GM12801 (cell line): ENCODE measurements around the gene PNPLA7.

Experiments
- TF ChIP-seq, protein P1 (sequence below): IDR thresholded peaks from one replicate; pipeline ENCODE4 v1.5.1; 2011; ENCODE audit warnings: control low read depth; ENCODE audit not compliant: insufficient read length; ENCODE audit errors: extremely low read depth

The PNPLA7 gene

DNA sequence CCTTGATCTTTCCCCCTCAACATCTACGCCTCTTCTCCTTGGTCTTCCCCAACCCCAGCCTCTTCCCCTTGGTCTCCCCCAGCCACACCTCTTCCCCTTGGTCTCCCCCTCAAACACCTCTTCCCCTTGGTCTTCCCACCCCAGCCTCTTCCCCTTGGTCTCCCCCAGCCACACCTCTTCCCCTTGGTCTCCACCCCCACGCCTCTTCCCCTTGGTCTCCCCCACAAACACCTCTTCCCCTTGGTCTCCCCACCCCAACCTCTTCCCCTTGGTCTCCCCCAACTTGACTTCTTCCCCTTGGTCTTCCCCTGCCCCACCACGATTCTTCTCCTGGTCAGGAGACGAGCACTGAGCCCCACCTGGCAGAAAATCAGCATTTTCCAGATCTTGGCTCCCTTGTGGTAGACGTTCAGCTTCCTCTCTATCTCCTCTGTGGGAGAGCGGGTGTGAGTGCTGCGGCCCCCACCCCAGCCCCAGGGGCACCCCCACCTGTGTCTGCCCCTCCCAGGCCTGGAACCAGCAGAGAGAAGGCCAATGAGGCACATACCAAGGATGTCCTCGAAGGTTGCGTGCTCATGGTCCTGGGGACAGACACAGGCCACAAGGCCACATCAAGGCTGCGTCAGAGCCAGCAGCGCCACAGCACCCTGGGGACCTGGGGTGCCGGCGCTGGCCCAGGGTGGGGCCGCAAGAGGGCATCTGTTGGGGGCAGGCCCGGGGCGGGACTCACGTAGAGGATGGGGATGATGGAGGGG is 98.0 kb downstream of the PNPLA7 start:
- TF ChIP-seq, protein P1, sequence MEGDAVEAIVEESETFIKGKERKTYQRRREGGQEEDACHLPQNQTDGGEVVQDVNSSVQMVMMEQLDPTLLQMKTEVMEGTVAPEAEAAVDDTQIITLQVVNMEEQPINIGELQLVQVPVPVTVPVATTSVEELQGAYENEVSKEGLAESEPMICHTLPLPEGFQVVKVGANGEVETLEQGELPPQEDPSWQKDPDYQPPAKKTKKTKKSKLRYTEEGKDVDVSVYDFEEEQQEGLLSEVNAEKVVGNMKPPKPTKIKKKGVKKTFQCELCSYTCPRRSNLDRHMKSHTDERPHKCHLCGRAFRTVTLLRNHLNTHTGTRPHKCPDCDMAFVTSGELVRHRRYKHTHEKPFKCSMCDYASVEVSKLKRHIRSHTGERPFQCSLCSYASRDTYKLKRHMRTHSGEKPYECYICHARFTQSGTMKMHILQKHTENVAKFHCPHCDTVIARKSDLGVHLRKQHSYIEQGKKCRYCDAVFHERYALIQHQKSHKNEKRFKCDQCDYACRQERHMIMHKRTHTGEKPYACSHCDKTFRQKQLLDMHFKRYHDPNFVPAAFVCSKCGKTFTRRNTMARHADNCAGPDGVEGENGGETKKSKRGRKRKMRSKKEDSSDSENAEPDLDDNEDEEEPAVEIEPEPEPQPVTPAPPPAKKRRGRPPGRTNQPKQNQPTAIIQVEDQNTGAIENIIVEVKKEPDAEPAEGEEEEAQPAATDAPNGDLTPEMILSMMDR: no peak

DNA sequence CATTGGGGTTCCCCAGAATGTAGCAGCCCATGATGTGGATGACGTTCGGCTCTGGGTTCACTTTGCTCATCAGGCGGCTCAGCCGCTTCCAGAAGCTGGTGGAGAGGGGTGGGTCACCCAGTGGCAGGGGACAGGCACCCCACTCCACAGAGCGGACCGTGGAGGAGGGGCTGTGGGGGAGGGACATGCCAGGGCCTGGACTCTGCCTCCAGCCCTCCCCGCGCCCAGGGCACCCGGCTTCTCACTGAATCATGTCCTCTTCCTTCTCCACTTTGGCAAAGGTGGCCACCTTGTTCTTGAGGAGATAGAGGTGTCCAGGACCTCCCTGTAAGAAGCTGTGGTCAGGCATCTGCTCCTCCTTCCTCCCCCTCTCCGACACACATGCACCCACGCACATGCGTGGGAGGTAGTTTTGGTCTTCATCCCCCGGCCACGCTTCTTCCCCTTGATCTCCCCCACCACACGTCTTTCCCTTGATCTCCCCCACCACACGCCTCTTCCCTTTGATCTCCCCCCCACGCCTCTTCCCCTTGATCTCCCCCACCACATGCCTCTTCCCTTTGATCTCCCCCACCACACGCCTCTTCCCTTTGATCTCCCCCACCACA is 100.2 kb downstream of the PNPLA7 start:
- TF ChIP-seq, protein P1: no peak

DNA sequence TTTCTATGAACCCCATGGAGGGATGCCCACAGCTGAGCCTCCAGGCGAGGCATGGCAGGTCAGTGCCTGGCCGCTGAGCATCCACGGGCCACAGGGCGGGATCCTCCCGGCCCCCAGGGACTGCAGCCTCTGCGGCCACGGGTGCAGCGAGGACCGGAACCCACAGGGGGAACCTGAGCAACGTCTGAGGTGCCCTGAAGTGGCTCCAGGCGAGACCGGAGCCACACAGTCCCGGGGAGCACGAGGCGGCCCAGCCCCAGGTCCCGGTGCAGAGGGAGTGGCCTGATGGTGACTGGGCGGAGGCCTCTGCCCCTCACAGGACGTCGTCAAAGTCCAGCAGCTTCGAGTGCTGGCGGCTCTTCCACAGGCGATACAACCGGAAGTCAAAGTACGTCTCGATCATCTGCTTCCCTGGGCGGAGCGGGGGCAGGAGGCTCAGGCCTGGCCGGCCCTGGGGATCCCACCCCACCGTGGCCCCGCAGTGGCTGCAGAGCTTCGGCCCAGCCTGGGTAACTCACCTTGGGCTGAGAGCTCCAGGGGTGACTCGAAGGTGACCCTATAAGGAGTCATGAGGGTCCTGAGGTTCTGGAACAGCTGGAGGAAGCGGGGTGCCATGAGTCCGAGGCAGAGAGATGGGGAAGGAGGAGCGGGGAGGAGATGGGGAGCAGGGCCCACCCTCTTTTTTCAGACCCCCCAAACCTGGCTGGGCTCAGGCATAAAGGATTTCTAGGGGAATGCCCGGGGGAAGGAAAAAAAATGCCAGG is 100.9 kb downstream of the PNPLA7 start:
- TF ChIP-seq, protein P1: no peak

DNA sequence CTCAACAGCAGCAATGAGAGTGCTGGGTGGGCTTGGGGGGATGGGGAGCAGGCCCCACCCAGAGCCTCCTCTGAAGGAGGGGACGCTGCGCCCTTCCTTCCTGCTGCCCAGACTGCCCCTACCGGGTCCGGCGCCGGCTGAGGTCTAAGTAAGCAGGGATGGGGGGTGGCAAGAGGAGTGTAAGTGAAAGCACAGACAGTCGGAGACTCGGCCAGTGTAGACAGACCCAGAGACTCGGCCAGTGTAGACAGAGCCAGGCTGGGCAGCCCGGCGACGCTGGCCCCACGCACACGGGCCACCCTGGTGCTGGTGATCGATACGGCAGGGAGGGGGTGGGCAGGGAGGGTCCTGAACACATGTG is 101.6 kb downstream of the PNPLA7 start:
- TF ChIP-seq, protein P1: no peak

DNA sequence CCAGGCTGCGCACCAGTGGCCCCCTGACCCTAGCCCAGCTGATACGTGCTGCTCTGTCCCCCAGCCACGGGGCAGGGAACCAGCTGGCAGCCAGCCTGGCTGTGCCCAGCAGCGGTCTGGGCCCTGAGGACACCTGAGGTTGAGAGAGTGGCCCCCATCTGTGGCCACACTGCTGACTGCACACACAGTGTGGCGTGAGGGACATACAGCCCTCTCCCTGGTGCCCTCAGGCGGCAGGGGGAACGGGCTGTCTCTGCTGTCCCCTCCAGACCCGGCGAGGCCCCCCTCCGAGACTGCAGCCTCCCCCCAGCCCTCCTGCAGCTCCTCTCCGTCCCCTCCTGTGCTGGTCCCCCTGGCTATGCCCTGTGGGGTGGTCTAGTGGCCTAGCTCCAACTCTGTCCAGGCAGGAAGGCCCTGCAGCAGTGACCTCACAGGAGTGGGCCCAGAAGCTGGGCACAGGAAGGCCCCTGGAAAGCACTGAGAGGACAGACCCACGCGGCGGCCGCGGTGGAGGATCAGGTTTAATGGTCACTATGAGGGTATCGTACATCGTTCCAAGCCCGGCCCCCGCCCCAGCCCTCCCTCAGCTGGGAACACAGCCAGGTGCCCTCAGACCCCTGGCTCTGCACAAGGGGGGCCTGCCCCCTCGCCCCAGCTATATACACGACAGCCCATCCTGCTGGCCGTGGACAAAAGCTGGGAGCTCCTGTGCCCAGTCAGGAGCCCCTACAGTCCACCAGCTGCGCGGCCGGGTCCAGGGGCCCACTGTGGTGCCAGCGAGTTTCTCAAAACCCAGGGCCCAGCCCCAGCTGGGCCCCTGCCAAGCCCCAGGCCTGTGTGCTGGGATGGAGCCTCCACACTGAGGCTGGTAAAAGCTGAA is 102.2 kb downstream of the PNPLA7 start:
- TF ChIP-seq, protein P1: no peak

DNA sequence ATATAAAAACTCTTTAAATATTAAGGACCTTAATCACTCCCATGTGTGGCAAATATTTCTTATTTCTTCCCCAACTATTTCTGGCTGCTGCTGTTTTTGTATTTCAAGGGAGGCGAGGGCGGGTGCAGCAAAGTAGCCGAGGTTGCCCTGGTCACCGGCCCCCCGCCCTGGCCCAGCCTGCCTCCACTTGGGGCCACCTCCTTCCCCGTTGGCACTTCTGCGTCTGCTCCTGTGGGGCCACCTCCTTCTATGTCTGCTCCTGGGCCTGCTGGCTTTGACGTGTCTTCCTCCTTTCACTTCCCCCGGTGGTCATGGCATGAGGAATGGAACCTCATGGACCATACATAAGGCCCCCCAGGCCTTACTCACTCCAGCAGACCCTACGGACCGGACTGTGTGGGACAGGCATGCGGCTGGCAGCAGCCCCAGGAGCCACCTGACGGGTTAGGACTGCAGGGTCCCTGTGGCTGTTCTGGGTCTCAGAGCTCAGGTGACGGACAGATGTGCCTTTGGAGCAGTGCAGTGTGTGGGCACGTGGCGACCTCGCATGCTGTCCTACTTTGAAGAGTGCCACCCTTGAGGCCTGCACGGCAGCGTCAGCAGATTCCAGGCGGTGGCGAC is 103.2 kb downstream of the PNPLA7 start:
- TF ChIP-seq, protein P1: no peak
